ENCODE measurements around the gene PIANP.

GRCh38 chr12:6708960-6709394 is 8.4 kb upstream of the PIANP start:
- TF ChIP-seq CTCF (IDR thresholded peaks at IDR 0.05; ENCODE audit: low read depth, low read length) (no peak), EZH2phosphoT487 (IDR thresholded peaks at IDR 0.05; ENCODE audit: low read depth) (no peak)
